HK-2 (cell line): ENCODE data around the gene DUSP1.
A peak's percentile ranks its signal among the peaks of the same experiment; 100 is the strongest.

Source experiments
- DNase-seq: peaks from one replicate; pipeline ENCODE4 v3.0.0-alpha.2; 2018; ENCODE audit not compliant: unreplicated experiment

DUSP1 gene

GRCh38 chr5:172762214-172763119 lies 8.5 kb downstream of the DUSP1 start:
- no peak for DNase-seq

GRCh38 chr5:172760959-172761358 lies 10.0 kb downstream of the DUSP1 start:
- DNase-seq: no peak

- no peak for DNase-seq
Measured at GRCh38 chr5:172760136-172760535, 10.9 kb downstream of the DUSP1 start.

GRCh38 chr5:172758834-172759149 lies 12.2 kb downstream of the DUSP1 start:
- no peak for DNase-seq

- peak; percentile 73 for DNase-seq
Measured at GRCh38 chr5:172758077-172758833, 12.7 kb downstream of the DUSP1 start.

- DNase-seq: peak; percentile 45
Measured at GRCh38 chr5:172757394-172758010, 13.5 kb downstream of the DUSP1 start.

GRCh38 chr5:172756764-172757393 lies 14.1 kb downstream of the DUSP1 start:
- no peak for DNase-seq

- no peak for DNase-seq
Measured at GRCh38 chr5:172754596-172755356, 16.2 kb downstream of the DUSP1 start.

- no peak for DNase-seq
Measured at GRCh38 chr5:172753101-172753500, 17.9 kb downstream of the DUSP1 start.

GRCh38 chr5:172751761-172752510 lies 19.1 kb downstream of the DUSP1 start:
- DNase-seq: no peak

- no peak for DNase-seq
Measured at GRCh38 chr5:172749881-172750633, 20.9 kb downstream of the DUSP1 start.

- DNase-seq: no peak
Measured at GRCh38 chr5:172749076-172749475, 21.9 kb downstream of the DUSP1 start.

- no peak for DNase-seq
Measured at GRCh38 chr5:172748341-172748843, 22.6 kb downstream of the DUSP1 start.

GRCh38 chr5:172747471-172747870 lies 23.5 kb downstream of the DUSP1 start:
- no peak for DNase-seq

GRCh38 chr5:172746725-172747124 lies 24.3 kb downstream of the DUSP1 start:
- DNase-seq: no peak

- DNase-seq: no peak
Measured at GRCh38 chr5:172745838-172746237, 25.2 kb downstream of the DUSP1 start.

- no peak for DNase-seq
Measured at GRCh38 chr5:172745406-172745805, 25.6 kb downstream of the DUSP1 start.

- DNase-seq: no peak
Measured at GRCh38 chr5:172744123-172745104, 26.6 kb downstream of the DUSP1 start.
